GM23248 (cell line): Measurements from ENCODE around the gene MTHFD1L.

ENCODE experiments used
- EZH2 ChIP-seq: fragments of 200-600 bp; sonication (generic); IDR thresholded peaks from 2 replicates; pipeline ENCODE4 v1.6.1; 2018; ENCODE audit warnings: antibody characterized with exemption, mild to moderate bottlenecking; ENCODE audit not compliant: insufficient read depth, poor library complexity, severe bottlenecking
- EZH2phosphoT487 ChIP-seq: fragments of 200-600 bp; sonication (generic); IDR thresholded peaks from 2 replicates; pipeline ENCODE4 v1.6.1; 2018; ENCODE audit warnings: antibody characterized with exemption, moderate library complexity, mild to moderate bottlenecking, low read depth; ENCODE audit not compliant: insufficient read depth

- TF ChIP-seq EZH2 (no peak), EZH2phosphoT487 (no peak)
Measured at GRCh38 chr6:151060096-151060765, 194.7 kb downstream of the MTHFD1L start.
